ENCODE results near the gene H1-8.
"Not testable (repeated sequence)": the region's sequence is repeated elsewhere in the genome, so short reads cannot be mapped to it uniquely, and the experiment has no call there.

H1-8 gene

DNA sequence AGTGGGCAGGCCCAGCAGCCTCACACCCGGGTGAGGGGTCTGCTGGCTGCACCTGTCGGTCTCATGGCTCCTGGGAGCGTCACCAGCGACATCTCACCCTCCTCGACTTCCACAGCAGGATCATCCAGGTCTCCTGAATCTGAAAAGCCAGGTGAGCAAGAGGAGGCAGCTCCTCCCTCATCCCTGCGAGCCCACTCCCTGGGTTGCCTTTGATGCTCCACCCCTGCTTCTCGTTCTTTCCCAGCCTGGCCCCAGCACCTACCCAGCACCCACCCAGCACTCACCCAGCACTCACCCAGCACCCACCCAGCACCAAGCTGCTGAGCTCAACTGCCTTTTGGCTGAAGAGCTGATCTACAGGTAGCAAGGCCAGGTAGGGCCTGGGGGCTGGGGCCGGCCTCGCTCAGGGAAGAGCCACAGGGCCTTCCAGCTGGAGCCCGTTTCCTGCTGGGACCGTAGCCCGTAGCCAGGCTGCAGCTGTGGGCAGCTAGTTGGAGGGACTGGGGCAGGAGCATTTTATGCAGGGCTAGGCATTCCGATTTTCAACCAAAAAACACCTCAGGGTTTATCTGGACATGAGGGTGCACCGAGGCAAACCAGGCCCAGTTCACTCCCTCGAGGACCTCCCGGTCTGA is at the start of gene H1-8:
Gene H1-8 (plus strand): TSS at position 20 of the 635 bp plus-strand sequence. CDS start 44 bp downstream, at position 64.
- DNase-seq (ENCODE audit: low read depth in 2 of 2): no peak

DNA sequence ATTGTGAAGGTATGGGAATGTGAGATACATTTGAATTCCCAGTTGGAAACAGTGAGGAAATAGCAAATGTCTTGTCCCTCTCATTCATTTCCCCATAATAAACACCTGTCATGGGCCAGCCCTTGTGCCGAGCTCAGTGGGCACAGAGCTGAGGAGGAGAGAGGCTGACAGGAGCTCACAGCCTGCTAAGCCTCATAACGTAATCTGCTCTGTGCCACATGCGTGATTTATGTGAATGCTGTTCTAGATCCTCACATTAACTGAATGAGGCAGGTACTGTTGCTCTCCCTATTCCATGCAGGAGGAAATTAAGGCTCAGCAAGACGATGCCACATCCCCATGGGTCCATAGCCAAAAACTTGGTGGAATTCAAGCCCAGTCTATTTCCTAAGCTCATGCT is 49.8 kb upstream of the H1-8 start:
- DNase-seq (ENCODE audit: low read depth in 2 of 2): no peak

DNA sequence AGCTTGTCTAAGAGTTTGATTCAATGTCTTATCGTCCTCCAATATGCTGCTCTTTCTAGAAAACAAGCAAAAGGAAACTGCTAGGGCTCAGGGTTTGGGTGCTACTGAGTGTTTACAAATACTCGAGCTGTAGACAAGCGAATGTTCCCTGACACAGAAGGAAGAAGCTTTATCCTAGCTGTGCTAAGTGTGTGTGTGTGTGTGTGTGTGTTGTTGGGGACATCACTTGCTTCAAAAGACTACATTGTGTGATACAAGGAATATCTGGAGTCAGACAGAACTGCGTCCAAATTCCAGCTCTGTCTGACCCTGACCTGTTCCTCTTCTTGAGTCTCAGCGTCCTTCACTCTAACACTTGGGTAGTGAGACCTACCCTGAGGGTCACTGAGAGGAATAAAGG is 48.5 kb upstream of the H1-8 start:
- not testable (repeated sequence) for DNase-seq (ENCODE audit: low read depth in 2 of 2)

GRCh38 chr3:129495006-129495639 is 47.9 kb upstream of the H1-8 start:
- not testable (repeated sequence) for DNase-seq (ENCODE audit: low read depth in 2 of 2)

- not testable (repeated sequence) for DNase-seq (ENCODE audit: low read depth in 2 of 2)
Observed at GRCh38 chr3:129497876-129498275, 45.1 kb upstream of the H1-8 start.

DNA sequence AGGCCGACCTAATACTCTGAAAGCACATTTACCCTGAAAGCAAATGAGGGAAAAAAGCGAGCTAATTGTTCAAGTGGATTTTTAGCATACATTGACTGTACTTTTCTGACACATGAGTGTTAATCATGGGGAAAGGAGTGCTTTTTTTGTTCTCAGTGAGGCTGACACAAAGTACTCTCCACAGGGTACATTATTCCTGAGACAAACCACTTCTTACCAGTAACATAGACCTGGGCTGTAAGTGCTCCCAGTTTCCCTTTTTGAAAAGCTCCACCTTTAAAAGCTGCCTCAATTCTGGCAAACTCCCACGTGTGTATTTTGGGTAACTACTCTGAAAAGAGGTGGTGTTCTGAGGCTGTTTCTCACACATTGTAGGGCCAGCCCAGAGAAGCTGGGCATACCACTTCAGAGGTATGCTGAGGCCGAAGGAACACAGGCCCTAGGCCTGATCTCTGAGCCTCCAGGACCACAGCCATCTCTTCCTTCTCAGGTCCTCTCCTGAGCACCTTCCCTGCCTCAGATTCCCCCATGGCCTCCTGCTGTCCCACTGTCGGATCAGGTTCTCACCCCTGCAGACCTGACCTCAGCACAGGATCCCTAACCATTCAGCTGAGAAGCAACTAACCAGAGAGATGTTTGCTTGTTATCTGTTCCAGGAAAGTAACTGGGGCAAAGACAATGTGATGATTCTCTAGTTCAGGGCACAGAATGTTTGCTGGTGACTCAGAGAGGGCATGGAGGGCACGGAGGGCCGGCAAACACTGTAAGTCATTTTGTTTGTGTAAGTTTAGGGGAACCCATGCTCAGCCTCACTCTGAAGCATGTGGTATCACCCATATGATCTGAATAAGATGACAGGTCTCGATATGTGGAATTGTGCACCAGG is 44.1 kb upstream of the H1-8 start:
- not testable (repeated sequence) for DNase-seq (ENCODE audit: low read depth in 2 of 2)

DNA sequence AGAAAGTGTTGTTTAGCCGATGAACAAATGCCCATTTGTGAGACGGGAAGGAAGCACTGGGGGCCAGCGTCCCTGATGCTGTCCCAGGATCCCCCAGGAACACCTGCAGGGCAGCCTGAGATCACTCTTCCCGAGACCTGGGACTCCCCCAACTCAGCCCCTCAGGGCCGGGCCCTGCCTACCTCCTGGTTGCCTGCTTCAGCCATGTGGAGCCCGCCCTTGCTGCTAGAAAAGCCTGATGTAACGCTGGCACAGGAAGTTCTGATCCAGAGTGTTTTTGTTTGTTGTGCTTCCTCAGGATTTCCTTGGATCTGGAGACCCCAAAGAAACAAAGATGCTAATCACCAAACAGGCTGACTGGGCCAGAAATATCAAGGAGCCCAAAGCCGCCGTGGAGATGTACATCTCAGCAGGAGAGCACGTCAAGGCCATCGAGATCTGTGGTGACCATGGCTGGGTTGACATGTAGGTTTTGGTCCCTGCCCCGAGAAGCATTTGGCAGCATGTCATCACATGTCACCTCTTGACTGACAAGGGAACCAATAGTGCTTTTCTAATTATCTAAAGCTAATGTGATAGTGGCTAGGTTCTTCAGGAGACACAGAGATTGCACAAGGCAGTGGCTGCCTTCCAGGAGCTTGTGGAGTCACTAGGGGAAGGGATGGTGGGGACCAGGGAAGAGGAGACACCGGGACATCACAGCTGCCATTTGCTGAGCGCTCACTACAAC is 43.2 kb upstream of the H1-8 start:
- DNase-seq (ENCODE audit: low read depth in 2 of 2): not testable (repeated sequence)

DNA sequence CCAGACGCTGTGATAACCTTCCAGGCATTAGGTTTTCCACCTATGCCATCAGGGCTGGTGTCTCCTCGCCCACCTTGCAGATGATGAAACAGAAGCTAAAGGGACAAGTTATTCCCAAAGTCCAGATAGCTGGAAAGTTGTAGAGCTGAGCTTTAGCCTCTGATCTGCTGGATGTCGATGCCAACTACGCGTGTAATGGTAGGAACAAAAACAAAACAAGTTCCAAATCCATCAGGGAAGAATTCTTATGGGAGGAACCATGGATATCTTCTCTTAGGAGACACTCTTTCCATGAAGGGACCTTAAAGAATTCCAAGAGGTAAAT is 42.7 kb upstream of the H1-8 start:
- no peak for DNase-seq (ENCODE audit: low read depth in 2 of 2)

- DNase-seq (ENCODE audit: low read depth in 2 of 2): no peak
Observed at GRCh38 chr3:129501630-129502029, 41.3 kb upstream of the H1-8 start.

- no peak for DNase-seq (ENCODE audit: low read depth in 2 of 2)
Observed at GRCh38 chr3:129502641-129503408, 40.1 kb upstream of the H1-8 start.

DNA sequence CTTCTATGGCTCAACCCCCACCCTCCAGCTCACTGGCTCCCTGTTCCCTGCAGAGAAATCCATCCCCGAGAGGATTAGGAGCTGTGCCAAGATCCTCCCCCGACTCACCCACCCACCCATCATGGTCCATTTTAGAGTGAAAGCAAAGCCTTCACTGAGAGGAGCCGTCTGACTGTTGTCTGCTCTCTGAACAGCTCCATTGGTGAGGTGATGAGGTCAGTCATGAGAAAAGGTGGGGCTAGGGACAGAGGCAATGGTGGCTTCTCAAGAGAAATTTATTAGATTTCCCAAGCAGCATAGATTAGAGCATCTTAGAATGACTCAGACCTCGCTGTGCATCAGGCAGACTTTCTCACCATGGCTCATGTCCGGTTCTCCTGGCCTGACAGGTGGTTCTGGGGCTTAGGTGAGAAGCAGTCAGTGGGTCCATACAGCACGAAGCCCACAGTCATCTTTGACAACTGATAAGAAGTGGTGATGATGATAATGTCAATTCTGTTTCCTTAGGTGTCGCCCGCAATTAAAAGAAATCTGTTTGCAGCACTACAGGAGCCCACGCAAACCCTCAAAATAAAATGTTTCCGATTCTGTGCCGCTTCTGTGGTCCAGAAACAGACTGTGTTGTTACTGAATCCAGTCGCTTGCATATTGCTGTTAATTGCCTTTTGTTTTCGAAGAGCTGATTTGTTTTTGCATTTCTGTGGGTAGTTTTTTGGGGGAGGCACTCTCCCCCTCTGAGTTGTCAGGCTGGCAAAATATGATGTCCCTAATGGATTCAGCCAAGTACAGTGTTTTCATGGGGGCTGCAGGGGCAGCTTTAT is 39.3 kb upstream of the H1-8 start:
- DNase-seq (ENCODE audit: low read depth in 2 of 2): no peak

DNA sequence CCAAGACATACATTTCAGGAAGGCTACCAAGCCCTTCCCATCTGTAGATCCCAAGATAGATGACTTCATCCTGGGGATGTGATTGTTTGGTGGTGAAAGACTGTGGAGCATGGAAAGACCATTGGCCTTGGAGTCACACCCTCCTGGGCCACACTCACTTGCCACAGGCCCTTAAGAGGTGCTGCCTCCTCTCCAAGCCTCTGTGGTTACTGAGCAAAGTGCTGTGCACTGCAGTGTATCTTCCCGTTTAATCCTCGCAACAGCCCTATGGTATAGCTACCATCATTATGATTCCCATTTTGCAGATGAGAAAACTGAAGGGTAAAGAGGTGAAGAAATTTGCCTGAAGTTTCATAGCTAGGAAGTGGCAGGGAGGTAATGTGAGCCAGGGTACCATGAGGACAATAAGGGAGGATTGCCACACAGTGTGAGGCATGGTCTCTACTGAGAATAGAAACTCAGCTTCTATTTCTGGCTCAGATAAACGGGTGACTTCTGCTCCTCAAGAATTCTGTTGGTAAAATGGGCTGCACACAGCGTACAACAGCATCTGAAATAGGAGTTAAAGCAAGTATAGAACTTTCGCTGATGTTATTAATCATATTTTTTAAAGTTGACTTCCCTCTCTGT is 38.4 kb upstream of the H1-8 start:
- DNase-seq (ENCODE audit: low read depth in 2 of 2): no peak

GRCh38 chr3:129505341-129505740 is 37.6 kb upstream of the H1-8 start:
- no peak for DNase-seq (ENCODE audit: low read depth in 2 of 2)

- DNase-seq (ENCODE audit: low read depth in 2 of 2): no peak
Observed at GRCh38 chr3:129506231-129506742, 36.7 kb upstream of the H1-8 start.

DNA sequence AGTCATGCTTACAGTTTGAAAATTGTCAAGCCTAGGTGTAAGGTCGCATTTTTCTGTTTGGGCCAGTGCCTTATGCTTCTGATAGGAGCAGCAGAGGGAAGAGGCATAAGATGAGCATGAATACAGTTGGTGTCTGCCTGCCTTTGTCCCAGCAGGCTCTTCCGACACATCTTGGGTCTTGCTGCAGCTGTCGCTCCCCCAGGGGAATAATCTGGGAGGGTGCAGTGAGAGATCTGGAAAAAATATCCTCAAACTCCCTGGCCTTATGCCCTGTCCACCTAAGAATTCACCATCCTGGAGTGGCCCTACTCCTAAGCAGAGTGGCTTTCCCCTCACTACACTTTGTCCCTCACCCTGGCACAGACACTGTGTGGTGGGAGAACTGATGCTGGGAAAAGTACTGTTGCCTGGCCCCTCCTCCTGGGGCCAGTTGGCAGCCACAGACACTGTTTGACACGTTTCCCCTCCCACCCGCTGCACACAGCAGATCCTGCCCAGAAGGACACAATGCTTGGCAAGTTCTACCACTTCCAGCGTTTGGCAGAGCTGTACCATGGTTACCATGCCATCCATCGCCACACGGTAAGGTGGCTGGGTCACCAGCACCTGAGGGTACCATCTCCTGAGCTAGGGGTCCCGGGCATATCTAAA is 35.7 kb upstream of the H1-8 start:
- DNase-seq (ENCODE audit: low read depth in 2 of 2): no peak

- DNase-seq (ENCODE audit: low read depth in 2 of 2): no peak
Observed at GRCh38 chr3:129512595-129512994, 30.4 kb upstream of the H1-8 start.

DNA sequence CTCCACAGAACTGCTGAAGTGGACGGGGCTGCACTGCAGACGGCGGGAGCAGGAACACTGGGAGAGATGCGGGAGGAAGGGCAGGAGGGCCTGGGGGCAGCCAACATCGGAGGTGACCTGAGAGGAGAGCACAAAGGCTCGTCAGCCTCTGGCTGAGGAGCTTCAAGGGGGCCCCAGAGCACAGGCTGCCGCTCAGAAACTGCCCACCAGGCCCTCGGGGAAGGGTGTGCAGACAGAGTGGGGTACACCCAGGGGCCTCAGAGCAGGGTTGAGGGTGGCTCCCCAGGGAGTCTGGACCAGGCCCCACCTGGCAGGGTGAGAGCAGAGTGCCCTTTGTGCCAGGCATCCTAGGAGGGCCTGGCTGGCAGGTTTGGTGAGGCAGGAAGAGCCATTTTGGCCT is 29.3 kb upstream of the H1-8 start:
- DNase-seq (ENCODE audit: low read depth in 2 of 2): no peak

DNA sequence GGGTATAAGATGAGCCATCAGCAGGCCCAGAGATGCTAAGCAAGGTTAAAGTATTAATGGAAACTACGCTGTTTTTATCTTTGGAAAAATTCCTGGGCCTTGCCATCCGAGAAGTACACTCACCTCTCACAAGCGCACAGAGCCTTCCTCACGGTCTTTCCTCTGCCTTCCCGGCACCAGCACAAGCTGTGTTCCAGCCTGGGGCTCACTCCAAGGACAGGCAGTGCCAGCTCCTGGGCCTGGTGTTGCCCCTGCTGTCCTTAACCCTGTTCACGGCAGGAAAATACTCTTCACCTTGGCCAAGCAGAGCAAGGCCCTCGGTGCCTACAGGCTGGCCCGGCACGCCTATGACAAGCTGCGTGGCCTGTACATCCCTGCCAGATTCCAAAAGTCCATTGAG is 28.9 kb upstream of the H1-8 start:
- no peak for DNase-seq (ENCODE audit: low read depth in 2 of 2)

- DNase-seq (ENCODE audit: low read depth in 2 of 2): no peak
Observed at GRCh38 chr3:129514563-129514962, 28.4 kb upstream of the H1-8 start.
